ENCODE measurements around the gene PIK3R5. TPM values are rescaled to one million over a fixed set of nuclear protein-coding genes. Genes with fewer than 3 reads are reported as not detected.

The PIK3R5 gene
- total RNA-seq, 1 donor from 2014 or later, result 2.5 TPM

GRCh38 chr17:8938933-8939332, 26.6 kb downstream of the PIK3R5 start:
- intact Hi-C loops (cut with DNase I), result no loop called here
- DNase-seq (no peak), ATAC-seq (ENCODE audit: poor library complexity) (no peak)

GRCh38 chr17:8935191-8935590, 30.3 kb downstream of the PIK3R5 start:
- no peak for DNase-seq
- no peak for ATAC-seq (ENCODE audit: poor library complexity)
- intact Hi-C loops (cut with DNase I), result no loop called here

- no peak for ATAC-seq (ENCODE audit: poor library complexity)
- no peak for DNase-seq
Measured at GRCh38 chr17:8934346-8934745, 31.2 kb downstream of the PIK3R5 start.

GRCh38 chr17:8930649-8931048, 34.9 kb downstream of the PIK3R5 start:
- no peak for ATAC-seq (ENCODE audit: poor library complexity)
- no peak for DNase-seq
- intact Hi-C loops (cut with DNase I), result no loop called here

More at GRCh38 chr17:8934346-8934745, 31.2 kb downstream of the PIK3R5 start:
- intact Hi-C loops (cut with DNase I), result no loop called here

- ATAC-seq (ENCODE audit: poor library complexity), result no peak
- DNase-seq, result no peak
- intact Hi-C loops (cut with DNase I), result no loop called here
Measured at GRCh38 chr17:8928347-8928746, 37.2 kb downstream of the PIK3R5 start.

GRCh38 chr17:8927395-8927794, 38.1 kb downstream of the PIK3R5 start:
- DNase-seq (no peak), ATAC-seq (ENCODE audit: poor library complexity) (no peak)
- intact Hi-C loops (cut with DNase I), result no loop called here

- ATAC-seq (ENCODE audit: poor library complexity) (no peak), DNase-seq (no peak)
- intact Hi-C loops (cut with DNase I), result no loop called here
Measured at GRCh38 chr17:8925808-8926207, 39.7 kb downstream of the PIK3R5 start.

GRCh38 chr17:8925141-8925540, 40.4 kb downstream of the PIK3R5 start:
- intact Hi-C loops (cut with DNase I), result no loop called here
- ATAC-seq (ENCODE audit: poor library complexity) (no peak), DNase-seq (no peak)

GRCh38 chr17:8924595-8924994, 40.9 kb downstream of the PIK3R5 start:
- intact Hi-C loops (cut with DNase I), result no loop called here
- DNase-seq (no peak), ATAC-seq (ENCODE audit: poor library complexity) (no peak)

- DNase-seq, result no peak
- intact Hi-C loops (cut with DNase I), result no loop called here
- no peak for ATAC-seq (ENCODE audit: poor library complexity)
Measured at GRCh38 chr17:8923762-8924161, 41.7 kb downstream of the PIK3R5 start.

- intact Hi-C loops (cut with DNase I), result no loop called here
- no peak for DNase-seq
- ATAC-seq (ENCODE audit: poor library complexity), result peak; percentile 75
Measured at GRCh38 chr17:8922928-8923327, 42.6 kb downstream of the PIK3R5 start.

- ATAC-seq (ENCODE audit: poor library complexity), result peak; percentile 73
- no peak for DNase-seq
- intact Hi-C loops (cut with DNase I), result no loop called here
Measured at GRCh38 chr17:8922451-8922850, 43.1 kb downstream of the PIK3R5 start.

GRCh38 chr17:8921147-8921546, 44.4 kb downstream of the PIK3R5 start:
- no peak for ATAC-seq (ENCODE audit: poor library complexity)
- intact Hi-C loops (cut with DNase I), result no loop called here
- no peak for DNase-seq

- DNase-seq (no peak), ATAC-seq (ENCODE audit: poor library complexity) (no peak)
- intact Hi-C loops (cut with DNase I), result no loop called here
Measured at GRCh38 chr17:8918807-8919465, 46.6 kb downstream of the PIK3R5 start.

GRCh38 chr17:8916466-8916865, 49.0 kb downstream of the PIK3R5 start:
- no peak for DNase-seq
- intact Hi-C loops (cut with DNase I), result no loop called here
- ATAC-seq (ENCODE audit: poor library complexity), result peak; percentile 73

- intact Hi-C loops (cut with DNase I), result no loop called here
- ATAC-seq (ENCODE audit: poor library complexity), result no peak
Measured at GRCh38 chr17:8914554-8914953, 51.0 kb downstream of the PIK3R5 start.

GRCh38 chr17:8913879-8914278, 51.6 kb downstream of the PIK3R5 start:
- ATAC-seq (ENCODE audit: poor library complexity), result no peak
- intact Hi-C loops (cut with DNase I), result no loop called here
- DNase-seq, result no peak

More at GRCh38 chr17:8914554-8914953, 51.0 kb downstream of the PIK3R5 start:
- DNase-seq, result no peak

- ATAC-seq (ENCODE audit: poor library complexity), result no peak
- intact Hi-C loops (cut with DNase I), result no loop called here
- no peak for DNase-seq
Measured at GRCh38 chr17:8913091-8913490, 52.4 kb downstream of the PIK3R5 start.

- intact Hi-C loops (cut with DNase I), result no loop called here
- ATAC-seq (ENCODE audit: poor library complexity), result no peak
- no peak for DNase-seq
Measured at GRCh38 chr17:8912084-8912981, 53.2 kb downstream of the PIK3R5 start.

GRCh38 chr17:8910969-8911604, 54.4 kb downstream of the PIK3R5 start:
- ATAC-seq (ENCODE audit: poor library complexity) (no peak), DNase-seq (no peak)
- intact Hi-C loops (cut with DNase I), result no loop called here
